K562 (cell line): ENCODE results near the gene SLC4A2. TPM values are rescaled to one million over a fixed set of nuclear protein-coding genes. Genes with fewer than 3 reads are reported as not detected.

Experiments
- BHLHE40 ChIP-seq: IDR thresholded peaks from 2 replicates; pipeline ENCODE4 v1.6.1; 2011; ENCODE audit warnings: low read length, improper control_type of control experiment
- CBFA2T2 ChIP-seq: fragments of 450-650 bp; conservative IDR thresholded peaks from 2 replicates; pipeline ENCODE4 v1.6.1; 2017; ENCODE audit warnings: mild to moderate bottlenecking
- CREM ChIP-seq: IDR thresholded peaks from 2 replicates; pipeline ENCODE4 v1.6.1; 2014; ENCODE audit warnings: antibody characterized with exemption, low read depth
- CXXC5 ChIP-seq: fragments of 250-450 bp; sonication (Bioruptor Pico); IDR thresholded peaks from 2 replicates; pipeline ENCODE4 v1.8.0; 2022; ENCODE audit warnings: inconsistent platforms, mild to moderate bottlenecking, moderate library complexity
- FOXA3 ChIP-seq, 2 experiments: fragments of 450-650 bp in 1 of 2; sonication (generic) in 1 of 2; formaldehyde crosslinking; IDR thresholded peaks in 1 of 2; conservative IDR thresholded peaks in 1 of 2; 2 replicates each; pipeline versions ENCODE4 v1.4.0 to v1.8.0; 2020 to 2022; ENCODE audit warnings: mild to moderate bottlenecking in 2 of 2, missing genetic modification reagents in 1 of 2
- GTF2A2 ChIP-seq: IDR thresholded peaks from 2 replicates; pipeline ENCODE4 v1.6.1; 2016; ENCODE audit warnings: mild to moderate bottlenecking, missing genetic modification characterization, missing compliant biosample characterization
- KDM4B ChIP-seq, 2 experiments: fragments of 450-650 bp in 1 of 2; sonication (generic) in 1 of 2; IDR thresholded peaks; 2 replicates each; pipeline ENCODE4 v1.6.1; 2016 to 2017; ENCODE audit warnings: borderline replicate concordance in 2 of 2, antibody characterized with exemption in 1 of 2, low read depth in 1 of 2, mild to moderate bottlenecking in 1 of 2
- MAFF ChIP-seq: IDR thresholded peaks from 2 replicates; pipeline ENCODE4 v1.6.1; 2012; ENCODE audit warnings: low read length, improper control_type of control experiment
- MAFG ChIP-seq: fragments of 450-650 bp; conservative IDR thresholded peaks from 2 replicates; pipeline ENCODE4 v1.6.1; 2016; ENCODE audit warnings: missing genetic modification characterization, missing compliant biosample characterization
- MAFK ChIP-seq: IDR thresholded peaks from 2 replicates; pipeline ENCODE4 v1.6.1; 2011; ENCODE audit warnings: low read length, improper control_type of control experiment
- MAZ ChIP-seq, 2 experiments: fragments of 450-650 bp in 1 of 2; sonication (generic) in 1 of 2; formaldehyde crosslinking; IDR thresholded peaks in 1 of 2; conservative IDR thresholded peaks in 1 of 2; 2 replicates each; pipeline versions ENCODE4 v1.4.0 to v1.5.0; 2020; ENCODE audit warnings: mild to moderate bottlenecking in 1 of 2, missing genetic modification reagents in 1 of 2
- MECOM ChIP-seq: fragments of 250-450 bp; sonication (Bioruptor Pico); IDR thresholded peaks from 2 replicates; pipeline ENCODE4 v1.8.0; 2022; ENCODE audit warnings: inconsistent platforms
- NFATC3 ChIP-seq: fragments of 450-650 bp; IDR thresholded peaks from 2 replicates; pipeline ENCODE4 v1.6.1; 2017; ENCODE audit warnings: mild to moderate bottlenecking
- NFE2 ChIP-seq: IDR thresholded peaks from 2 replicates; pipeline ENCODE4 v1.6.1; 2014; ENCODE audit warnings: antibody characterized with exemption, low read depth
- PHF8 ChIP-seq: fragments of 200-600 bp; sonication (generic); IDR thresholded peaks from 2 replicates; pipeline ENCODE4 v1.6.1; 2012; ENCODE audit warnings: mixed run types, mild to moderate bottlenecking, inconsistent platforms, low read length, moderate library complexity, borderline replicate concordance
- POLR2AphosphoS5 ChIP-seq: IDR thresholded peaks from 2 replicates; pipeline ENCODE4 v1.6.1; 2011; ENCODE audit warnings: mild to moderate bottlenecking, low read depth, low read length, moderate library complexity; ENCODE audit not compliant: control insufficient read depth, insufficient read depth
- POLR2B ChIP-seq: fragments of 450-650 bp; IDR thresholded peaks from 2 replicates; pipeline ENCODE4 v1.6.1; 2018; ENCODE audit warnings: low read depth; ENCODE audit not compliant: partially characterized antibody
- SPI1 ChIP-seq: IDR thresholded peaks from 2 replicates; pipeline ENCODE4 v1.6.1; 2011; ENCODE audit warnings: low read depth, low read length, control low read depth, borderline replicate concordance
- SREBF2 ChIP-seq: sonication (generic); formaldehyde crosslinking; IDR thresholded peaks from 2 replicates; pipeline ENCODE4 v1.4.0; 2020; ENCODE audit warnings: mild to moderate bottlenecking, missing genetic modification reagents
- TCF3 ChIP-seq: sonication (generic); formaldehyde crosslinking; IDR thresholded peaks from 2 replicates; pipeline ENCODE4 v1.4.0; 2020; ENCODE audit warnings: mild to moderate bottlenecking, missing genetic modification reagents
- TRIM28 ChIP-seq: fragments of 450-650 bp; IDR thresholded peaks from 2 replicates; pipeline ENCODE4 v1.6.1; 2017
- YY1 ChIP-seq, 3 experiments: IDR thresholded peaks; 2 replicates each; pipeline ENCODE4 v1.6.1; 2011; ENCODE audit warnings: low read length in 2 of 3, mild to moderate bottlenecking in 2 of 3, moderate library complexity in 2 of 3, borderline replicate concordance in 1 of 3, control low read depth in 1 of 3, low read depth in 1 of 3; ENCODE audit not compliant: insufficient read depth in 3 of 3, insufficient replicate concordance in 2 of 3, control insufficient read depth in 1 of 3, insufficient read length in 1 of 3; ENCODE audit errors: extremely low read depth in 1 of 3
- ZBTB17 ChIP-seq: fragments of 450-650 bp; formaldehyde crosslinking; IDR thresholded peaks from 2 replicates; pipeline ENCODE4 v1.4.0; 2020; ENCODE audit warnings: mild to moderate bottlenecking
- ZFX ChIP-seq: sonication (generic); formaldehyde crosslinking; IDR thresholded peaks from 2 replicates; pipeline ENCODE4 v1.8.0; 2022; ENCODE audit warnings: mild to moderate bottlenecking, missing genetic modification reagents, moderate library complexity
- polyA plus RNA-seq, 8 experiments: library from polyadenylated mRNA; depleted of rRNA in 4 of 8; stranded (reverse) in 5 of 8; unstranded in 3 of 8; fragments of >200 nt; fragmentation: Nextera tagmentation in 2 of 8; fragmentation: Illumina TruSeq in 1 of 8; extraction: Ambion mirVana in 2 of 8; extraction: Trizol in 1 of 8; gene quantifications; 2 replicates each; pipeline versions ENCODE4 v1.2.1 to v1.2.3, GENCODE V29; 2011 to 2014; ENCODE audit warnings: inconsistent platforms in 1 of 8, missing spikeins in 1 of 8
- total RNA-seq, 7 experiments: library from RNA; depleted of rRNA in 6 of 7; stranded (reverse); fragments of >200 nt in 6 of 7; fragmentation: Illumina TruSeq in 2 of 7; extraction: Trizol in 2 of 7; gene quantifications; 2 replicates each; pipeline versions ENCODE4 v1.2.1 to v1.2.3, GENCODE V29; 2011 to 2021; ENCODE audit warnings: low replicate concordance in 1 of 7
- TF ChIP-seq, protein P1 (sequence below): sonication (generic); IDR thresholded peaks from 2 replicates; pipeline ENCODE4 v1.6.1; 2016
- TF ChIP-seq, protein P2 (sequence below): sonication (generic); formaldehyde crosslinking; IDR thresholded peaks from 2 replicates; pipeline ENCODE4 v1.9.0; 2022; ENCODE audit warnings: mild to moderate bottlenecking, missing genetic modification reagents
- TF ChIP-seq, protein P3 (sequence below): sonication (generic); formaldehyde crosslinking; IDR thresholded peaks from 2 replicates; pipeline ENCODE4 v1.8.1; 2023; ENCODE audit warnings: mild to moderate bottlenecking, missing genetic modification reagents, moderate library complexity

The SLC4A2 gene
- total and polyA plus RNA-seq, 9 of the 15 experiments (the other 6 are each of a cell fraction or from before 2014, with no cell fraction given) = 11.4 to 375 (median 130) TPM

DNA sequence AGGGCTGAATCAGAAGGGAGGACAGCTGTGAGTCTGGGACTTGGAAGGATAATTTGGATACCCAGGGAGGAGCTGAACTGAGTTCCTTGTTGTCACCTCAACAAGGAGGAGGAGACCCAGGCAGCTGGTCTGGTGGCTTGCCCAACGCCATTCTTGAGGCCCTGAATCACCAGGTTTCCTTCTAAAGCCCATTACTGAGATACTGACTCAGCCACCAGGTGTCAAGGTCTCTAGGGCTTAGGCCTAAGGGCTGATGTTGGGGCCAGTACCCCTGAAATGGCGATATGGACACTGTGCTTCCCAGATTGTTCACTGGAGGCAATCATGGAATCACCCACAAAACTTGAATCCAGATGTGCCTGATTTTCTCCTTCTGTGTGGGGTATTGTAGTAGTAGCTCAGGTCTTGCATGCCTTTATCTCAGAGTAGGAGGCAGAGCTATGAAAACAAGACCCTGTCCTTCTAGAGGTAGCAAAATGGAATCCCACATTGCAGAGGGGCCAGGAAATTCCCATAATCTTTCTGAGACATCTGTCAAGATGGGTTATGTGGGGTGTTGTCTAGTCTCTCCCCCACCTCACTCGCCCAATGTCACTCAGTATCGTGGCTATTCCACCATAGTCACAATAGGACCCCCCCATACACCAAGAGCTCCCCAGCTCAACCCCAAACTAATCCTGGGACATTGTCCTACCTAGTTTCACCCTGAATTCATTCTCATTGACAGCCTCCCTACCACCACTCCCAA is 33.3 kb upstream of the SLC4A2 start (continued):
- no peak for TF ChIP-seq SREBF2 (CRISPR knock-in tag)
- TF ChIP-seq MAZ (CRISPR knock-in tag; conservative IDR thresholded peaks at IDR 0.05 in 1 of 2, IDR thresholded peaks at IDR 0.05 in 1 of 2) = peak in 1 of 2 experiments; percentile 9; a peak in 1 of 4 replicates
- TF ChIP-seq PHF8 = 0 out of 2 replicates have a peak, but pooled peaks have one; percentile 15
- TF ChIP-seq FOXA3 (CRISPR knock-in tag; conservative IDR thresholded peaks at IDR 0.05 in 1 of 2, IDR thresholded peaks at IDR 0.05 in 1 of 2) = 0 out of 4 replicates have a peak, but pooled peaks of 1 of the 2 experiments have one; percentile 45
- 0 out of 2 replicates have a peak, but pooled peaks have one; percentile 7 for TF ChIP-seq CXXC5 (CRISPR knock-in tag)
- TF ChIP-seq YY1 (IDR thresholded peaks at IDR 0.05; ENCODE audit: borderline replicate concordance in 1 of 3, control insufficient read depth in 1 of 3, extremely low read depth in 1 of 3, insufficient read depth in 3 of 3, insufficient read length in 1 of 3, insufficient replicate concordance in 2 of 3, low read depth in 1 of 3, low read length in 2 of 3) = peak in 1 of 3 experiments; percentile 63
- TF ChIP-seq, protein P1, sequence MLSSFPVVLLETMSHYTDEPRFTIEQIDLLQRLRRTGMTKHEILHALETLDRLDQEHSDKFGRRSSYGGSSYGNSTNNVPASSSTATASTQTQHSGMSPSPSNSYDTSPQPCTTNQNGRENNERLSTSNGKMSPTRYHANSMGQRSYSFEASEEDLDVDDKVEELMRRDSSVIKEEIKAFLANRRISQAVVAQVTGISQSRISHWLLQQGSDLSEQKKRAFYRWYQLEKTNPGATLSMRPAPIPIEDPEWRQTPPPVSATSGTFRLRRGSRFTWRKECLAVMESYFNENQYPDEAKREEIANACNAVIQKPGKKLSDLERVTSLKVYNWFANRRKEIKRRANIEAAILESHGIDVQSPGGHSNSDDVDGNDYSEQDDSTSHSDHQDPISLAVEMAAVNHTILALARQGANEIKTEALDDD = 0 out of 2 replicates have a peak, but pooled peaks have one; percentile 20
- TF ChIP-seq POLR2B = no peak
- TF ChIP-seq, protein P2, sequence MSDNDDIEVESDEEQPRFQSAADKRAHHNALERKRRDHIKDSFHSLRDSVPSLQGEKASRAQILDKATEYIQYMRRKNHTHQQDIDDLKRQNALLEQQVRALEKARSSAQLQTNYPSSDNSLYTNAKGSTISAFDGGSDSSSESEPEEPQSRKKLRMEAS (CRISPR knock-in tag) = peak; percentile 62
- 0 out of 2 replicates have a peak, but pooled peaks have one; percentile 7 for TF ChIP-seq NFATC3
- peak; percentile 60 for TF ChIP-seq CBFA2T2
- TF ChIP-seq TCF3 (CRISPR knock-in tag) = peak; percentile 27; the same call in 1 of the 2 replicates
- TF ChIP-seq POLR2AphosphoS5 = 0 out of 2 replicates have a peak, but pooled peaks have one; percentile 34
- peak; percentile 68 for TF ChIP-seq MAFG
- TF ChIP-seq CREM = peak; percentile 28; the same call in 1 of the 2 replicates
- TF ChIP-seq MAFF = peak; percentile 52; the same call in 1 of the 2 replicates
- TF ChIP-seq GTF2A2 (tag) = no peak
- TF ChIP-seq TRIM28 = no peak
- TF ChIP-seq MAFK = peak; percentile 66
- 0 out of 2 replicates have a peak, but pooled peaks have one; percentile 59 for TF ChIP-seq MECOM (CRISPR knock-in tag)
- TF ChIP-seq, protein P3, sequence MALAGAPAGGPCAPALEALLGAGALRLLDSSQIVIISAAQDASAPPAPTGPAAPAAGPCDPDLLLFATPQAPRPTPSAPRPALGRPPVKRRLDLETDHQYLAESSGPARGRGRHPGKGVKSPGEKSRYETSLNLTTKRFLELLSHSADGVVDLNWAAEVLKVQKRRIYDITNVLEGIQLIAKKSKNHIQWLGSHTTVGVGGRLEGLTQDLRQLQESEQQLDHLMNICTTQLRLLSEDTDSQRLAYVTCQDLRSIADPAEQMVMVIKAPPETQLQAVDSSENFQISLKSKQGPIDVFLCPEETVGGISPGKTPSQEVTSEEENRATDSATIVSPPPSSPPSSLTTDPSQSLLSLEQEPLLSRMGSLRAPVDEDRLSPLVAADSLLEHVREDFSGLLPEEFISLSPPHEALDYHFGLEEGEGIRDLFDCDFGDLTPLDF = no peak
- no peak for TF ChIP-seq KDM4B (IDR thresholded peaks at IDR 0.05; ENCODE audit: borderline replicate concordance in 2 of 2, low read depth in 1 of 2)
- no peak for TF ChIP-seq BHLHE40
- TF ChIP-seq ZFX = peak; percentile 18; the same call in 1 of the 2 replicates
- no peak for TF ChIP-seq ZBTB17 (CRISPR knock-in tag)
- TF ChIP-seq SPI1 = no peak
- TF ChIP-seq NFE2 = peak; percentile 73
